Measurements from ENCODE around the gene SLC6A15.

DNA sequence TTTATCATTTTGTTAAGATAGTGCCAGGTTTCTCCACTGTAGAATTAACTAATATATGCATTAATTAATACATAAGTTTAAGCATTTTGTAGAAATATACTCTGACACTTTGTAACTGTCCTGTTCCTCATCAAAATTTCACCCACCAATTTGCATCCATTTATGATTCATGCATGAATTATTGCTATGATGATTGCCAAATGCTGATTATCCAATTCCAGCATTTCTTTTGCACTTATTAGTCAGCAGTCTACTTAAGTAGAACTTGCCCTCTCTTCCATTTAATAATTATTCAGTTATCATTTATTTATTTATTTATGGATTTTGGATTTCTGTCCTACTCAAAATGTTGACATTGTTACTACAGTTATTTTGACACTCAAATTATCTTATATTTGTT lies 72.2 kb downstream of the SLC6A15 start:
- TF ChIP-seq, protein P1, sequence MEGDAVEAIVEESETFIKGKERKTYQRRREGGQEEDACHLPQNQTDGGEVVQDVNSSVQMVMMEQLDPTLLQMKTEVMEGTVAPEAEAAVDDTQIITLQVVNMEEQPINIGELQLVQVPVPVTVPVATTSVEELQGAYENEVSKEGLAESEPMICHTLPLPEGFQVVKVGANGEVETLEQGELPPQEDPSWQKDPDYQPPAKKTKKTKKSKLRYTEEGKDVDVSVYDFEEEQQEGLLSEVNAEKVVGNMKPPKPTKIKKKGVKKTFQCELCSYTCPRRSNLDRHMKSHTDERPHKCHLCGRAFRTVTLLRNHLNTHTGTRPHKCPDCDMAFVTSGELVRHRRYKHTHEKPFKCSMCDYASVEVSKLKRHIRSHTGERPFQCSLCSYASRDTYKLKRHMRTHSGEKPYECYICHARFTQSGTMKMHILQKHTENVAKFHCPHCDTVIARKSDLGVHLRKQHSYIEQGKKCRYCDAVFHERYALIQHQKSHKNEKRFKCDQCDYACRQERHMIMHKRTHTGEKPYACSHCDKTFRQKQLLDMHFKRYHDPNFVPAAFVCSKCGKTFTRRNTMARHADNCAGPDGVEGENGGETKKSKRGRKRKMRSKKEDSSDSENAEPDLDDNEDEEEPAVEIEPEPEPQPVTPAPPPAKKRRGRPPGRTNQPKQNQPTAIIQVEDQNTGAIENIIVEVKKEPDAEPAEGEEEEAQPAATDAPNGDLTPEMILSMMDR (IDR thresholded peaks at IDR 0.05; ENCODE audit: low read depth, low read length, poor library complexity, severe bottlenecking), result no peak
- TF ChIP-seq EZH2phosphoT487 (IDR thresholded peaks at IDR 0.05; ENCODE audit: borderline replicate concordance, low read length), result no peak

All from DOHH2 (cell line).